Gastroesophageal sphincter (tissue), 4 donors: ENCODE data around the gene AGFG1. TPM values are rescaled to one million over a fixed set of nuclear protein-coding genes. Genes with fewer than 3 reads are reported as not detected.
"Not testable (repeated sequence)": the region's sequence is repeated elsewhere in the genome, so short reads cannot be mapped to it uniquely, and the experiment has no call there.

Source experiments
- ATAC-seq: fragments of 150-250 bp; one replicate; pipeline ENCODE4 v1.9.1; 2016; ENCODE audit warnings: mild to moderate bottlenecking, moderate library complexity
- H3K27ac ChIP-seq, 4 donors: fragments of 200-600 bp; sonication (generic) in 3 of 4; 1 replicate in 3 of 4; 2 replicates in 1 of 4; pipeline ENCODE4 v1.5.1; 2016 to 2019
- H3K27me3 ChIP-seq: fragments of 200-600 bp; sonication (generic); one replicate; pipeline ENCODE4 v1.5.1; 2019
- H3K36me3 ChIP-seq, 2 donors: fragments of 200-600 bp; sonication (generic); one replicate each; pipeline ENCODE4 v1.5.1; 2019; ENCODE audit warnings: control low read depth in 1 of 2
- H3K4me1 ChIP-seq, 3 donors: fragments of 200-600 bp; sonication (generic); 1 replicate in 2 of 3; 2 replicates in 1 of 3; pipeline ENCODE4 v1.5.1; 2016 to 2019; ENCODE audit warnings: control low read depth in 2 of 3
- H3K4me3 ChIP-seq, 2 donors: fragments of 200-600 bp; sonication (generic); one replicate each; pipeline ENCODE4 v1.5.1; 2019; ENCODE audit warnings: mild to moderate bottlenecking in 1 of 2, moderate library complexity in 1 of 2
- H3K9me3 ChIP-seq, 3 donors: fragments of 200-600 bp; sonication (generic); one replicate each; pipeline ENCODE4 v1.5.1; 2017 to 2019; ENCODE audit warnings: control low read depth in 2 of 3
- CTCF ChIP-seq, 4 experiments: fragments of 200-600 bp in 2 of 4; fragments of 450-650 bp in 2 of 4; sonication (generic) in 1 of 4; IDR thresholded peaks; one replicate each; pipeline ENCODE4 v1.5.1; 2017 to 2019; ENCODE audit warnings: antibody characterized with exemption in 4 of 4, mild to moderate bottlenecking in 2 of 4, moderate library complexity in 2 of 4
- EP300 ChIP-seq: sonication (generic); formaldehyde crosslinking; IDR thresholded peaks from one replicate; pipeline ENCODE4 v1.6.1; 2017; ENCODE audit warnings: antibody characterized with exemption, mild to moderate bottlenecking
- POLR2A ChIP-seq, 2 donors: fragments of 450-650 bp; IDR thresholded peaks; one replicate each; pipeline ENCODE4 v1.6.1; 2017; ENCODE audit warnings: antibody characterized with exemption in 2 of 2, mild to moderate bottlenecking in 2 of 2, moderate library complexity in 1 of 2
- POLR2AphosphoS5 ChIP-seq: sonication (generic); formaldehyde crosslinking; IDR thresholded peaks from one replicate; pipeline ENCODE4 v1.6.1; 2017; ENCODE audit warnings: antibody characterized with exemption
- WGBS, 2 donors: methylation state at CpG; one replicate each; pipeline ENCODE4 v1.1.5; 2018; ENCODE audit warnings: low coverage in 1 of 2; 5-methylcytosine and 5-hydroxymethylcytosine counted together
- total RNA-seq, 4 donors: library from RNA; depleted of rRNA; stranded (reverse); fragments of >200 nt; gene quantifications; one replicate each; pipeline ENCODE4 v1.1.0, GENCODE V29; 2016

AGFG1 gene
- total RNA-seq, 4 donors from 2014 or later, result 26.0 to 73.1 (median 53.0) TPM

DNA sequence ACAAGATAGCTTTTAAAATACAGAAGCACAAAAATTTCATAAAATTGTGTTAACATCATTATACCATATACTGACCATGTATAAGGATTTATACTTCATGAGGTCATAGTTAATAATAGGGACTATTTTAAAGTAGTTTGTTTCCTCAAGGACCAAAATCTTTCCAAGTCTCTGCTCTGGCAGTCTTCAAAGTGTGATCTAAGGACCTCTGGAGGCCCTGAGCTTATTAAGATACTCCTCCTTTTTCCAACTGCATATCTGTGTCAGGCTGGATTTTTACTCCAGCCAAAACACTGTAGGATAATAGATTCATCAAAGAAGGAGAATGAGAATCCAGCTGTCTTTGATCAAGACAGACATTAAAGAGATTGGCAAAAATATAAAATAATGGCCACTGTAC, 125.1 kb downstream of the AGFG1 start:
- no peaks in the 10 kb centered on the region for H3K4me1 ChIP-seq
- TF ChIP-seq POLR2A (IDR thresholded peaks at IDR 0.05), result no peak
- no peak for TF ChIP-seq POLR2AphosphoS5
- no peak for TF ChIP-seq EP300
- TF ChIP-seq CTCF (IDR thresholded peaks at IDR 0.05), result no peak
- H3K9me3 ChIP-seq, result no peaks in the 10 kb centered on the region
- no peak overlapping the region for H3K27ac ChIP-seq
- no peaks in the 10 kb centered on the region for H3K36me3 ChIP-seq
- H3K4me3 ChIP-seq, result no peak overlapping the region
- ATAC-seq, result no peak
- peaks cover 22% of the 10 kb centered on the region for H3K27me3 ChIP-seq

DNA sequence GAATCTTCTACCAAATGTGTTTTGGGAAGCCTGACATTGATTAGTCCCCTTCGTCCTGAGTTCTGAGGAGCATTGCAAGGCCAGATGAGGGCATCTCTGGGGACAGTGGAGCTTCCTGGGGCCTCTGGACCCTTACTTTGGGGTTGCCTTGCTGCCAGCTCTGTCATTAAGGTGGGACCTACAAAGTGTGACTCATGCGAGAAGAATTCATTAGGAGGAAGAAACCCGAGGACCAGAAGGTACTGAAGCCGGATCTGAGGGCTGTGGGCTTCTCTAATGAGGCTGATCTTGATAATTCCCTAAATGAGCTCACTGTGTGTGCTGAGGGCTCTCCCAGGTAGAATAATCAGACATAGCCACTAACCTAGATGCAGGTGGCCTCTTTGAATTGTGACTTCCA, 126.0 kb downstream of the AGFG1 start:
- H3K4me1 ChIP-seq, result no peaks in the 10 kb centered on the region
- ATAC-seq, result no peak
- WGBS, 2 donors, result 69 to 81% methylated on average over 2 to 4 of the region's 4 CpGs
- no peaks in the 10 kb centered on the region for H3K9me3 ChIP-seq
- H3K4me3 ChIP-seq, result no peak overlapping the region
- H3K27ac ChIP-seq, result no peak overlapping the region
- peaks cover 22% of the 10 kb centered on the region for H3K27me3 ChIP-seq
- no peaks in the 10 kb centered on the region for H3K36me3 ChIP-seq
- TF ChIP-seq CTCF (IDR thresholded peaks at IDR 0.05) (no peak), EP300 (no peak), POLR2A (IDR thresholded peaks at IDR 0.05) (no peak), POLR2AphosphoS5 (no peak)

DNA sequence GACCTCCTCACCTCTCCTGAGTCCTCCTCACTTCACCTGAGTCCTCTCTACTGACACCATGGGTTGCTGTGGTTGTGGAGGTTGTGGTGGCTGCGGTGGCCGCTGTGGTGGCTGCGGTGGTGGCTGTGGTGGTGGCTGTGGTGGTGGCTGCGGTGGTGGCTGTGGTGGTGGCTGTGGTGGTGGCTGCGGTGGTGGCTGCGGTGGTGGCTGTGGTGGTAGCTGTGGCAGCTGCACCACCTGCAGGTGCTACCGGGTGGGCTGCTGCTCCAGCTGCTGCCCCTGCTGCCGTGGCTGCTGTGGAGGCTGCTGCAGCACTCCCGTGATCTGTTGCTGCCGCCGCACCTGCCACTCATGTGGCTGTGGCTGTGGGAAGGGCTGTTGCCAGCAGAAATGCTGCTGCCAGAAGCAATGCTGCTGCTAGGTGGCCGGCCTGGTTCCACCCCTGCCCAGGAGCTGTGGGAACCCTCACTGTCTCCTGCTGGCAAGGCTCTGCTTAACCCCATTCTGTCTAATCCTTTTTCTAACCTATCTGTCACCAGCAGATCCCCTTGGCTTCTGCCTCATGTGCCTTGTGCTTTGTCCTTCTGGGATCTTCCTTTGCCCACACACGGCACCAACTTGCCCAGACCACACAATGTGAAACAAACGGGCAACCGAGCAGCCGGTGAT, 127.0 kb downstream of the AGFG1 start, which contains the start of gene SCYGR2:
TSS of gene SCYGR2 (plus strand) at position 59 of the 669 bp plus-strand sequence. CDS start at position 59, 0 bp downstream.
- H3K27me3 ChIP-seq, result peaks cover 22% of the 10 kb centered on the region
- H3K36me3 ChIP-seq, H3K4me1 ChIP-seq, H3K27ac ChIP-seq, ATAC-seq, H3K9me3 ChIP-seq, H3K4me3 ChIP-seq: not testable (repeated sequence)
- WGBS, 2 donors, result 53 to 73% methylated on average over 4 to 5 of the region's 16 CpGs

GRCh38 chr2:227602358-227602757, 130.4 kb downstream of the AGFG1 start:
- H3K9me3 ChIP-seq, result no peaks in the 10 kb centered on the region
- 64 to 72% methylated on average over 3 of the region's 3 CpGs for WGBS, 2 donors
- no peaks in the 10 kb centered on the region for H3K36me3 ChIP-seq
- no peaks in the 10 kb centered on the region for H3K4me1 ChIP-seq
- TF ChIP-seq EP300, result no peak
- H3K27ac ChIP-seq, result no peak overlapping the region
- no peak overlapping the region for H3K4me3 ChIP-seq
- H3K27me3 ChIP-seq, result peaks cover 10% of the 10 kb centered on the region
- ATAC-seq, result no peak

GRCh38 chr2:227606476-227606875, 134.5 kb downstream of the AGFG1 start:
- 44 to 67% methylated on average over 1 of the region's 1 CpG for WGBS, 2 donors
- H3K27ac ChIP-seq, result no peak overlapping the region
- no peaks in the 10 kb centered on the region for H3K36me3 ChIP-seq
- no peak overlapping the region for H3K4me3 ChIP-seq
- H3K4me1 ChIP-seq, result no peaks in the 10 kb centered on the region
- H3K9me3 ChIP-seq, result no peaks in the 10 kb centered on the region
- H3K27me3 ChIP-seq, result no peaks in the 10 kb centered on the region
- no peak for ATAC-seq
- TF ChIP-seq POLR2A (IDR thresholded peaks at IDR 0.05) (no peak), EP300 (no peak), POLR2AphosphoS5 (no peak)

GRCh38 chr2:227607941-227608340, 136.0 kb downstream of the AGFG1 start:
- no peaks in the 10 kb centered on the region for H3K27me3 ChIP-seq
- H3K36me3 ChIP-seq, result no peaks in the 10 kb centered on the region
- WGBS, 2 donors, result 51% methylated on average over 3 of the region's 3 CpGs; no CpG with 5 or more reads in 1 of the 2 donors
- H3K27ac ChIP-seq, result no peak overlapping the region
- H3K4me3 ChIP-seq, result no peak overlapping the region
- no peaks in the 10 kb centered on the region for H3K4me1 ChIP-seq
- TF ChIP-seq CTCF (IDR thresholded peaks at IDR 0.05), result no peak
- no peak for TF ChIP-seq POLR2A (IDR thresholded peaks at IDR 0.05)
- TF ChIP-seq POLR2AphosphoS5, result no peak
- no peak for TF ChIP-seq EP300
- ATAC-seq, result no peak
- no peaks in the 10 kb centered on the region for H3K9me3 ChIP-seq
